Panc1 (cell line): ENCODE results near the gene NCL. TPM values are rescaled to one million over a fixed set of nuclear protein-coding genes. Genes with fewer than 3 reads are reported as not detected.

Source experiments
- ATAC-seq: fragments of 200-7000 bp; cut with Tn5 transposase; 2 replicates; pipeline ENCODE4 v1.9.1; 2020; ENCODE audit warnings: mild to moderate bottlenecking, moderate library complexity
- BruUV-seq: library from RNA; stranded (reverse); fragments of 400-500 nt; replicated peaks from 2 replicates; lab custom pipeline; 2021; lab: Mats Ljungman, UMichigan
- CTCF ChIA-PET: fragments of 300-600 bp; sonication (Branson Sonifier 250); formaldehyde crosslinking; loops from one replicate; lab custom pipeline; 2022; ENCODE audit warnings: antibody characterized with exemption; lab: Charles Lee
- POLR2A ChIA-PET: fragments of 300-600 bp; sonication (Branson Sonifier 250); formaldehyde crosslinking; loops from one replicate; lab custom pipeline; 2022; ENCODE audit warnings: antibody characterized with exemption; lab: Charles Lee
- DNase-seq: peaks from one replicate; pipeline ENCODE4 v3.0.0-alpha.2; 2010; ENCODE audit warnings: low read depth, low spot score
- H3K27ac ChIP-seq: 2 replicates; pipeline ENCODE4 v1.5.1; 2011; ENCODE audit warnings: mild to moderate bottlenecking, low read length, inconsistent platforms
- H3K27me3 ChIP-seq: fragments of 200-500 bp; sonication (Bioruptor generic); 2 replicates; pipeline ENCODE4 v1.6.0; 2014; ENCODE audit warnings: low read length, inconsistent platforms; ENCODE audit not compliant: control insufficient read depth, insufficient read depth
- H3K36me3 ChIP-seq: fragments of 200-500 bp; sonication (Bioruptor generic); 2 replicates; pipeline ENCODE4 v1.5.1; 2014; ENCODE audit warnings: inconsistent platforms, mild to moderate bottlenecking, low read length, moderate library complexity; ENCODE audit not compliant: control insufficient read depth, insufficient read depth
- H3K4me1 ChIP-seq: 2 replicates; pipeline ENCODE4 v1.5.1; 2011; ENCODE audit warnings: inconsistent platforms, mild to moderate bottlenecking, low read length, moderate library complexity; ENCODE audit not compliant: control insufficient read depth, insufficient read depth
- H3K4me3 ChIP-seq, 2 experiments: 2 replicates each; pipeline ENCODE4 v1.5.1; 2011 to 2012; ENCODE audit warnings: low read depth in 2 of 2, low read length in 2 of 2, mild to moderate bottlenecking in 2 of 2, inconsistent platforms in 1 of 2, moderate library complexity in 1 of 2
- H3K9me3 ChIP-seq: fragments of 200-500 bp; sonication (Bioruptor generic); 2 replicates; pipeline ENCODE4 v1.5.1; 2014; ENCODE audit warnings: low read depth, mild to moderate bottlenecking, inconsistent platforms, low read length, moderate library complexity; ENCODE audit not compliant: control insufficient read depth, insufficient read depth
- POLR2AphosphoS5 ChIP-seq: IDR thresholded peaks from 2 replicates; pipeline ENCODE4 v1.6.1; 2012; ENCODE audit warnings: mild to moderate bottlenecking, low read depth, low read length, moderate library complexity
- REST ChIP-seq, 2 experiments: IDR thresholded peaks; 2 replicates each; pipeline ENCODE4 v1.6.1; 2011 to 2012; ENCODE audit warnings: low read depth in 2 of 2, control low read depth in 1 of 2, low read length in 1 of 2, mild to moderate bottlenecking in 1 of 2, moderate library complexity in 1 of 2; ENCODE audit not compliant: insufficient read depth in 1 of 2
- SIN3A ChIP-seq: IDR thresholded peaks from 2 replicates; pipeline ENCODE4 v1.6.1; 2012; ENCODE audit warnings: low read depth, mild to moderate bottlenecking, low read length, moderate library complexity, borderline replicate concordance; ENCODE audit not compliant: insufficient read depth
- TCF7L2 ChIP-seq: IDR thresholded peaks from 2 replicates; pipeline ENCODE4 v1.6.1; 2011; ENCODE audit warnings: mild to moderate bottlenecking, low read depth, low read length, inconsistent platforms
- in situ Hi-C: cut with HindIII; loops from 2 replicates; pipeline ENCODE4 v1.10.0; 2016; ENCODE audit warnings: low sequenced_read_pairs, low pct_unique_long_range_greater_than_20kb
- intact Hi-C: fragments of 100-400 bp; cut with micrococcal nuclease; formaldehyde crosslinking; loops from one replicate; pipeline ENCODE4 v1.10.0; 2022; ENCODE audit not compliant: unreplicated experiment
- total RNA-seq: library from RNA; stranded (reverse); gene quantifications from one replicate; pipeline ENCODE4 v1.2.1, GENCODE V29; 2021; ENCODE audit not compliant: unreplicated experiment
- TF ChIP-seq, protein P1 (sequence below): fragments of 450-650 bp; IDR thresholded peaks from 2 replicates; pipeline ENCODE4 v1.5.1; 2017; ENCODE audit warnings: mild to moderate bottlenecking

The NCL gene
- total RNA-seq, 1 experiment from 2014 or later, result 778 TPM

DNA sequence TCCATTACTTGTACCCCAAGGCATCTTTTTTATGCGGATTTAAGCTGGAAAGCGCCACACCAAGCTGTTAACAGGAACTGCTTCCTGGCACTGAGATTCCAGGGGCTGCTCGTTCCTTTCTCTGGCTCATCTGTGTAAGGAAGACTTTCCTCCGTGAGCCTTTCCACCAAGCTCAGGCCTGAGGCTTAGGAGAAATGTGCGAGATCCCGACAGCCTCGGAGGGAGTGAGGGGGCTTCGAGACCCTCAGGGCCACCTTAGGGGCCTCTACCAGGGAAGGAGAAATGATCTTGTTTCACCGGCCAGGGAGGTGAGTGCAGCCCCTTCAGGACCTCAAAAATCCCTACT is 51.7 kb downstream of the NCL start:
- Histone ChIP-seq H3K4me3 (peak overlapping the region; percentile 65 to 79), H3K27ac (peak overlapping the region; percentile 78), H3K36me3 (no peaks in the 10 kb centered on the region), H3K9me3 (no peaks in the 10 kb centered on the region), H3K4me1 (peaks cover 27% of the 10 kb centered on the region), H3K27me3 (no peaks in the 10 kb centered on the region)
- no peak for TF ChIP-seq REST (IDR thresholded peaks at IDR 0.05; ENCODE audit: insufficient read depth in 1 of 2, low read depth in 2 of 2, low read length in 1 of 2)
- no peak for TF ChIP-seq TCF7L2
- TF ChIP-seq POLR2AphosphoS5, result no peak
- no peak for TF ChIP-seq SIN3A
- TF ChIP-seq, protein P1, sequence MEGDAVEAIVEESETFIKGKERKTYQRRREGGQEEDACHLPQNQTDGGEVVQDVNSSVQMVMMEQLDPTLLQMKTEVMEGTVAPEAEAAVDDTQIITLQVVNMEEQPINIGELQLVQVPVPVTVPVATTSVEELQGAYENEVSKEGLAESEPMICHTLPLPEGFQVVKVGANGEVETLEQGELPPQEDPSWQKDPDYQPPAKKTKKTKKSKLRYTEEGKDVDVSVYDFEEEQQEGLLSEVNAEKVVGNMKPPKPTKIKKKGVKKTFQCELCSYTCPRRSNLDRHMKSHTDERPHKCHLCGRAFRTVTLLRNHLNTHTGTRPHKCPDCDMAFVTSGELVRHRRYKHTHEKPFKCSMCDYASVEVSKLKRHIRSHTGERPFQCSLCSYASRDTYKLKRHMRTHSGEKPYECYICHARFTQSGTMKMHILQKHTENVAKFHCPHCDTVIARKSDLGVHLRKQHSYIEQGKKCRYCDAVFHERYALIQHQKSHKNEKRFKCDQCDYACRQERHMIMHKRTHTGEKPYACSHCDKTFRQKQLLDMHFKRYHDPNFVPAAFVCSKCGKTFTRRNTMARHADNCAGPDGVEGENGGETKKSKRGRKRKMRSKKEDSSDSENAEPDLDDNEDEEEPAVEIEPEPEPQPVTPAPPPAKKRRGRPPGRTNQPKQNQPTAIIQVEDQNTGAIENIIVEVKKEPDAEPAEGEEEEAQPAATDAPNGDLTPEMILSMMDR, result no peak
- peak; percentile 35 for ATAC-seq
- intact Hi-C loops (loop anchor here (5.0 kb wide), 1 partner anchor 185 kb away; no protein-coding TSS in a partner anchor), in situ Hi-C loops (loop anchor here (25.0 kb wide), 1 partner anchor 100 kb away; no protein-coding TSS in a partner anchor)
- ChIA-PET POLR2A (interaction anchor here (0.6 kb wide), 1 partner anchor 89 kb away, joined by 4 read pairs; no protein-coding TSS in a partner anchor), CTCF (interaction anchor here (0.6 to 1.0 kb wide), 4 partner anchors 40 to 141 kb away, joined by 3 to 7 read pairs (median 4); no protein-coding TSS in a partner anchor)
- DNase-seq, result no peak
- BruUV-seq, result no TSS peak

DNA sequence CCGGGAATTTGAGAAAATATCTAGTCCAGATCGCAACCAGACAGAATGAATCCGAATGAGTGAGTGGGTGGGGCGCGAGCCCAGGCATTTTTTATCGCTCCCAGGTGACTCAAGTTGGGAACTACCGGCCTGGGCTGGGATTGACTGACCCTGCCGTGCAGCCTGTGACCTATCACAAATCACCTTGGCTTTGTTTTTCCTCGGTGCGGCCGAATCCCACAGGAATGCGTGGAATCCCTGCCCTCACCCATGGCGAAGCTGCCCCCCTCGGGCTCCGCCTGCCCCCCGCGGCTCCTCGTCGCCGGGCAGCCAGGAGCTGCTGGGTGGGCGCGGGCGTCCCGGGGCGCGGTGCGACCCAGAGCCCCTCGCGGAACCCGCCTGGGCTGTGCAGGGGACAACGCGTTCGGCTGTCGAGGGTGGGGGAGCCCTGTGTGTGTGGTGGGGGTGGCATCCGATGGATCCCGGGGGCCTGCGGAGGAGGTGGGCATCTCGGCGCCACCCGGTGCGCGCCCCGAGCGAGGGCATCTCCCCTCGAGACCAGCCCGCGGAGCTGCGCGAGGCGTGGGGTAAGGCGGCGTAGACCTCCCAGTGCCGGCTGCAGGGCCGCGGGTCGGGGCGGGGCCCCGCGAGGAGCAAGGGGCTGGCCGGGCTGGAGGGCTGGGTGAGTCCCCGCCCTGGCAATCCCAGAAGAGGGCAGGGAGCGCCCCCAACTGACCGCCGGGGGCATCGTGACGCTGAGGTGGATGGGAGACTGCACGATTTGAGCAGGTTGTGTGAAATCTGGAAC is 52.3 kb downstream of the NCL start:
- Histone ChIP-seq H3K27me3 (no peaks in the 10 kb centered on the region), H3K27ac (peak overlapping the region; percentile 78), H3K4me1 (peaks cover 27% of the 10 kb centered on the region), H3K4me3 (peak overlapping the region; percentile 65 to 79), H3K36me3 (no peaks in the 10 kb centered on the region), H3K9me3 (no peaks in the 10 kb centered on the region)
- ChIA-PET CTCF (interaction anchor here (0.6 to 0.8 kb wide), 3 partner anchors 105 to 141 kb away, joined by 3 read pairs; no protein-coding TSS in a partner anchor), POLR2A (interaction anchor here (0.6 kb wide), 1 partner anchor 88 kb away, joined by 4 read pairs; no protein-coding TSS in a partner anchor)
- intact Hi-C loops, result loop anchor here (5.0 kb wide), 1 partner anchor 185 kb away; no protein-coding TSS in a partner anchor
- in situ Hi-C loops, result loop anchor here (25.0 kb wide), 1 partner anchor 100 kb away; no protein-coding TSS in a partner anchor
- TF ChIP-seq POLR2AphosphoS5 (no peak; the same call in 1 of the 2 replicates), TCF7L2 (no peak), SIN3A (0 out of 2 replicates have a peak, but pooled peaks have one; percentile 57), REST (IDR thresholded peaks at IDR 0.05; ENCODE audit: insufficient read depth in 1 of 2, low read depth in 2 of 2, low read length in 1 of 2) (no peak)
- TF ChIP-seq, protein P1, result peak; percentile 98
- peak; percentile 98 for ATAC-seq
- DNase-seq, result peak; percentile 57
- BruUV-seq, result no TSS peak
